ENCODE measurements around the gene GNB1.

Gene GNB1

DNA sequence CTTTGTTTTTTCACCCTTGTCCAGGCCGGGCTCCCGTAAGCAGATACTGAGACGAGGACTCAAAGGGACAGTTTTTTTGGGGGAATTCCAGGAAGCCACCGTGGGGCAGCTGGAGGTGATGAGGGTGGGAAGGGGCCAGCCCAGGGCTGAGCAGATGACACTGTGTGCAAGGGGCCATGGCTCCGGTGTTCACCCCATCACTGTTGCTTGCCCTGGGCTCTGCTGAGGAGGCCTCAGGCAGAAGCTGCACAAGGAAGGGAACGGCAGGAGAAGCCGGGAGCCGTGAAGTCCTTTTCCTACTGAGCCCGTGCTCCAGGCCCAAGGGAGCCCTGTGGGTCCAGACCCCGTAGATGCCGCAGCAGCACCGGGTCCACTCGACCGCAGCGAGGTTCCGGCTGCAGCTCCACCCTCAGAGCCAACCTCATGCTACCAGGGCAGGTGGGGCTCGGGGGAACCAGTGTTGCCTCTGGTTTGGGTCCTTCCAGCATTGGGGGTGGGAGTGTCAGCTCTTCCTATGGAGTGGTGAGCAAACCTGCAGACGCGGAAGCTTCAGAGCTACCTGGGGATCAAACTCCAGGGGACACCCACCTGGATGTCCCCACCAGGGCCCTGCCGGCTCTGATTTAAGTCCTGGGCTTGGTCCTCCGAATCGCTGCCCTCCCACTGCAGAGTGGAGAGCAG is 19.9 kb upstream of the GNB1 start:
- DNase-seq (ENCODE audit: low read depth in 3 of 3), result no peak

DNA sequence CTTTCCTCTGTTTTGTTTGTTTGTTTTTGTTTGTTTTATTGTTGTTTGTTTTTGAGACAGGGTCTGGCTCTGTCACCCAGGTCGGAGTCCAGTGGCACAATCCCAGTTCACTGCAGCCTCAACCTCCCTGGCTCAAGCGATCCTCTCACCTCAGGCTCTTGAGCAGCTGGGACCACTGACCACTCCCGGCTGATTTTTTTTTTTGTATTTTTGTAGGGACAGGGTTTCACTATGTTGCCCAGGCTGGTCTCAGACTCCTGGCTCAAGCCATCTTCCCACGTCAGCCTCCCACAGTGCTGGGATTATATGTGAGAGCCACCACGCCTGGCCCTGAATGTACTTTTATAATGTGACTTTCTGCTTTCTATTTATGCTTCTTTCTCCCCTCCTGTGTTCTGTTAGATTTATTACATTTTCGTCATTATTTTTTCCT is 19.2 kb upstream of the GNB1 start:
- no peak for DNase-seq (ENCODE audit: low read depth in 3 of 3)

DNA sequence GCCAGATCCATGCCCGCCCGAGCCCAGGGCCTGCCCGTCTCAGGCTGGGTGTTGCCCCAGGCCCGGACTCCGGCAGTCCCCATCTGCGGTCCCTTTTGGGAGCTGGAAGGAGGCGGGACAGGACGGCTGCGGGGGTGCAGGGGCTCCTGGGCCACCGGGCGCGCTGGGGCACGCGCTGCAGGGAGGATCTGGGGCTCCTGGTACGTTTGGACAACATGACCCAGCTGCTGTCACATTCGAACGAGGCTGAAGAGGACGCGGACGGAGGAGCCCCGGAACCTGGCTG is 17.6 kb upstream of the GNB1 start:
- no peak for DNase-seq (ENCODE audit: low read depth in 3 of 3)

DNA sequence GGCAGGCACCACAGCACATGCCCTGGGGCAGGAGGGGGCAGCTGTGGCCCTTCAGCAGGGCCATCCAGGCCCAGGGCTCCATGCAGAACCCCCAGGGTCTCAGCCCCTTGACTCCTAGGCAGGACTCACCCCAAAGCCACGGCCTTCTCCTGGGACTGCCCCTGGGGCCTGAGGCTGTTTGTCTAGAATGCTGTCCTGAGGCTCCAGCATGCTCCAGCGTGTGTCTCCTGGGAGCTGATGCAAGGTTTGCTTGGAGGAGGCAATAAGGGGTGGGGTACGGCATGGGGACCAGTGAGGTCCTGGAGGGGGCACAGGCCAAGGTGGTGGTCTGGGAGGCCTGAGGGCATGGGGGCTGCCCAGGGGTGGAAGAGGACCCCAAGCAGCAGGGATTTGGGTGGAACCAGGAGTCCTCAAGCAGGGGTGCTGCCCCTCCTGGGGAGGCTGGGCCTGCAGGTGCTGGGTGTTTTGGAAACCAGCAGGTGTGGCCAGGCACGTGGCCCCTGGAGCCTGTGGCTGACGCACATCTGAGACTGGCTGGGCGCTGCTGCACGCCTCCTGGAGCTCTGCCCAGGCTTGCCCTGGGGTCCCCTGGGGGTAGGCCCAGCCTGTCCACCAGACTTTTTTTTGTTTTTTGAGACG is 16.3 kb upstream of the GNB1 start:
- no peak for DNase-seq (ENCODE audit: low read depth in 3 of 3)

DNA sequence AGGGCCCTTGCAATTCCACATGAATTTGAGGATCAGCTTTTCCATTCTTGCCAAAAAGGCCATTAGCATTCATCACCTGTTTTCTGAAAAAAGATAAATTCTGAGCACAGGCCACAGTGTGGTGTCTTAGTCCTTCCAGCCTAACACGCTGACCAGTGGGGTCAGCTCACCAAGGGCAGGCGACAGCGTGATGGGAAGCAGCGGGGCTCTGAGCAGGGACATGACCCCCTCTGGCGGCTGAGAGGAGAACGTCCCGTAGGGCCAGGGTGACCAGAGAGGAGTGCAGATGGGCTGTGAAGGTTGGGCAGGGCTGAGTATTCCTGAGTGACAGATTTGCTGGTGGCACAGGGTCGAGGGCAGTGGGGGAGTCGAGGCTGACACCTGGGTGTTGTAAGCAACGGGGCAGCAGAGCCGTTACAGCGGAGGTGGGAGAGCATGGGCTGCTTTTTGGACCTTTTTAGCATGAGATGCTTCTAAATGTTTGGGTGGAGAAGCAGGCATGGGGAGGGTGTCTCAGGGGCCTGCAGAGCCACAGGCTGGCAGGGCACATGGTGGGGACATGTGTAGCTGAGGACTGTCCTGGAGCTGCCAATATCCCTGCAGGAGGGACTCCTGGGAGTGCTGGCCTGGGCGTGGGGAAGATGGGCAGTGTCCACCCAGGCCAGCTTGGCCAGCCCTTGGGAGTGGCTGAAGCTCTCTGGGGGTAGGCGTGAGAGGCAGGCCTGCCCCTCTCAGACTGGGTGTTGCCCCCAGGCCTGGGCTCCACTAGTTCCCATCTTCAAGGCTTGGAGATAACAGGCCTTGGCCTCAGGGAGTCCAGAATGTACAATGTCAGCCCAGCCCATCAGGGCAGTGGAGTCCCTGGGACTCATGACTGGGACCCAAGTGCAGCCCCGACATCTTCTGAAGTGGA is 15.6 kb upstream of the GNB1 start:
- peak in 2 of 3 experiments; percentile 33 to 52 for DNase-seq (ENCODE audit: low read depth in 3 of 3)

DNA sequence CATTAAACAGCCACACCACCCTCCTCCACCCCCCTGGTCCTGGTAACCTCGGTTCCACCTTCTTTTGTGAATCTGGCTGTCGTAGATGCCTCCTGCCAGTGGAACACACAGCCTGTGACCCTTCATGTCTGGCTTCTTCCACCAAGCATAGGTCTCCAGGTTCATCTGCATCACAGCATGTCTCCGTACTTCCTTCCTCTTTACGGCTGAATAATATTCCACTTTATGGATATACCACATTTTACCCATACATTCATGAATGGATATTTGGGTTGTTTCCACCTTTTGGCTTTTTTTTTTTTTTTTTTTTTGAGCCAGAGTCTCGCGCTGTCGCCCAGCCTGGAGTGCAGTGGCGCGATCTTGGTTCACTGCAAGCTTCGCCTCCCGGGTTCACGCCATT is 12.3 kb upstream of the GNB1 start:
- DNase-seq (ENCODE audit: low read depth in 3 of 3), result no peak

DNA sequence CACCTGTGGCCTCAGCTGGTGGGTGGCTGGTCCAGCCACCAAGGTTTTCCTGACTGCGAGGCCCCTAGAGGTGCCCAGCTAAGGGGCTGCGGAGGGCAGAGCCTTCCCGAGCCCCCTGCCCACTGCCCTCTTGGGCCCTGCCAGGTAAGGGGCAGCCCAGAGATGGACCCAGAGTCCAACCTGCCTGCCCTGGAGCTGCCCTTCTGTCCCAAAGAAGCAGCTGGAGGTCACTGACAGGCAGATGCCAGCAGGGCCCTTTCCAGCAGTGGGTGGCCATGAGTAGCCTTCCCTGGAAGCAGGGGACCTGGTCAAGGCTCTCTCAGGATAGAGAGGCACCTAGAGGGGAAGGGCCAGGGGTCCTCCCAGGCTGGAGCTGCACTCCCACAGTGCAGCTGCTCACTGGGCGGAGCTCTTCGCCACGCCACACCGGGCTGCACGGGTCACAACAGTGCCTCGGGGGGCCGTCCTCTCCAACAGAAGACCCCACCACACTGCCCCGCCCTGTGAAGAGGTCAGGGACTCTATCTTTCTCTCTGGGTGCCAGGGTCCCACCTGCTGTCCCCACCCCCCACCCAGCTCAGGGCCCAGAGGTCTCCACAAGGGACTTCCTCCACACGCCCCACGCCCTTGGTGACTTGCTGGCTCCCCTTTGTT is 10.9 kb upstream of the GNB1 start:
- DNase-seq (ENCODE audit: low read depth in 3 of 3), result no peak

DNA sequence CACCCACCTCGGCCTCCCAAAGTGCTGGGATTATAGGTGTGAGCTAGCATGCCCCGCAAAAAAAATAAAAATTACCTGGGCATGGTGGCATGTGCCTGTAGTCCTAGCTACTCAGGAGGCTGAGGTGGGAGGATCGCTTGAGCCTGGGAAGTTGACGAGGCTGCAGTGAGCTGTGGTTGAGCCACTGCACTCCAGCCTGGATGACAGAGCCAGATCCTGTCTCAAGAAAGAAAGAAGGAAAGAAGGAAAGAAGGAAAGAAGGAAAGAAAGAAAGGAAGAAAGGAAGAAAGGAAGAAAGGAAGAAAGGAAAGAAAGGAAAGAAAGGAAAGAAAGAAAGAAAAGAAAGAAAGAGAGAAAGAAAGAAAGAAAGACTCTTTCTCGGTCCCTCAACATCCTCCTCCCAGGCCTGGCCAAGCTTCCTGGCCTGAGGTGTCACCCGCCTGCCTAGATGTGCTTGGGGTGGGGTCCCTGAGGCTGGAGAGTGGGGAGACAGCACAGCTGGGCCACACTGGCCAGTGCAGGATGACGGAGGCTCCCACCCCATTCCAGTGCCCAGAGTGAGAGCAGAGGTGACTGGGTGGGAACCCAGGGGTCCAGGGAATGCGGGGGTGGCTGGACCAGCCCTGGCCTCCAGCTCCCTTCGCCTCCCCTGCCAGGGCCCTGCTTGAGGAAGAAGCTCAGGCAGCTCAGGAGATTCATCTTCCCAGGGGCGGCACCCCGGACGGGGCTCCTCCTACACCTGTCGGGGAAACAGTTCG is 10.2 kb upstream of the GNB1 start:
- no peak for DNase-seq (ENCODE audit: low read depth in 3 of 3)

DNA sequence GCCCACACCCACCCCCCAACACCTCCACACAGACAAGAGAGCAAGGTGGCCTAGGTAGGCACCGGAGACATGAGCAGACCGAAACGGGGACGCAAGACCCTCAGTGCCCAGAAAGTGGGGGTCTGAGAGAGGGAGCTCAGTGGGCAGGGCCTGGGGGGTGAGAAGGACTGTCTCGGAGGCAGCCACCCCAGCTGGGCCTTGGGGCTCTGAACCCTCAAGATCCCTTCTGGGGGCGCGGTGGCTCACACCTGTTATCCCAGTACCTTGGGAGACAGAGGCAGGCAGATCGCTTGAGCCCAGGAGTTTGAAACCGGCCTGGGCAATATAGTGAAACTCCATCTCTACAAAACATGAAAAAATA is 9.1 kb upstream of the GNB1 start:
- DNase-seq (ENCODE audit: low read depth in 3 of 3), result no peak

DNA sequence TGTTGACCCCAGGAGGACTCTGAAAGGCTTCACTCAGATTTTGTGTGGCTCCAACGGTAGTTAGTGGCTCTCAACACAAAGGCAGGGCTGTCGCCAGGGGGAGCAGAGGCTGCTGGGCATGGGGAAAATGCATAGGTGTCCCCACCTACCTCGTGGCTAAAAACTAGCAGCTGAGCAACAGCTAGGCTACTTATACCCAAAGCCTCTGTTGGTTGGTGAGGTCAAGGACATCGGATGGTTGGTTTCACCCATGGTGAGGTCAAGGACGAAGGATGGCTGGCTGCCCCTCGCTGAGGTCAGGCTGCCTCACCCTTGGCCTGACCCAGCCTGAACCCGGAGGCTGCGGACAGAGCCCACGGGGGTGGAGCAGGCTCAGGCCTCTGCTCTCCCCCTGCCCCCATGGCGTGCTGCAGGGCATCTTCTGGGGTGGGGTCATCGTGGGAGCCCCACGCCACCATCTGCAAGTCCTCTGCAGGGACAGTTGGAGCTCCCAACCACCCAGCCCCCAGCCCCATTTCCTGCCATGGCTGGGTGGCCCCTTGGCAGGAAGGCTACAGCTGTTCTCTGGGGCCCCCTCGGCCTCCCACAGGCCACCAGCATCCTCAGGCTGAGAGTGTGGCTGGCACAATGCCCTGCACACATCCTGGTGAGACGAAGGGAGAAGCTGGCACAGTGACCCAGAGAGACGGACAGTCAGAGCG is 8.5 kb upstream of the GNB1 start:
- DNase-seq (ENCODE audit: low read depth in 3 of 3), result no peak

DNA sequence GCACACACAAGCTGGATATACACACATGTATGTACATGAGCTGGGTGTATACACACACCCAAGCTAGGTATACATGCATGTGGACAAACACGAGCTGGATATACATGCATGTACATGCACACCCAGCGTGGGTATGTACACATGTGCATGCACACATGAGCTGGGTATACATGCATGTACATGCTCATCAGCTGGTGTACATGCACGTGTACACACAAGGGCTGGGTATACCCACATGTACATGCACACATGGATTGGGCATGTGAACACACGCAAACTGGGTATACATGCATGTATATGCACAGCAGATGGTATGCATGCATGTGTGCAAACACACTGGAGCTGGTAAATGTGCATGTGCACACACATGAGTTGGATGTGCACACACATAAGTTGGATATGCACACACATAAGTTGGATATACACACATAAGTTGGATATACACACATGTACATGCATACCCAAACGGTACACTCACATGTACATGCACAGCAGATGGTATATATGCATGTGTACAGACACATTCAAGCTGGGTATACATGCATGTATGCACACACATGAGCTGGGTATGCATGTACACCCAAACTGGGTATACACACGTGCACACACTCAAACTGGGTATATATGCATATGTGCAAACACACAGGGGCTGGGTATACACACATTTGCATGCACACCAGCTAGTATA is 7.5 kb upstream of the GNB1 start:
- no peak for DNase-seq (ENCODE audit: low read depth in 3 of 3)

DNA sequence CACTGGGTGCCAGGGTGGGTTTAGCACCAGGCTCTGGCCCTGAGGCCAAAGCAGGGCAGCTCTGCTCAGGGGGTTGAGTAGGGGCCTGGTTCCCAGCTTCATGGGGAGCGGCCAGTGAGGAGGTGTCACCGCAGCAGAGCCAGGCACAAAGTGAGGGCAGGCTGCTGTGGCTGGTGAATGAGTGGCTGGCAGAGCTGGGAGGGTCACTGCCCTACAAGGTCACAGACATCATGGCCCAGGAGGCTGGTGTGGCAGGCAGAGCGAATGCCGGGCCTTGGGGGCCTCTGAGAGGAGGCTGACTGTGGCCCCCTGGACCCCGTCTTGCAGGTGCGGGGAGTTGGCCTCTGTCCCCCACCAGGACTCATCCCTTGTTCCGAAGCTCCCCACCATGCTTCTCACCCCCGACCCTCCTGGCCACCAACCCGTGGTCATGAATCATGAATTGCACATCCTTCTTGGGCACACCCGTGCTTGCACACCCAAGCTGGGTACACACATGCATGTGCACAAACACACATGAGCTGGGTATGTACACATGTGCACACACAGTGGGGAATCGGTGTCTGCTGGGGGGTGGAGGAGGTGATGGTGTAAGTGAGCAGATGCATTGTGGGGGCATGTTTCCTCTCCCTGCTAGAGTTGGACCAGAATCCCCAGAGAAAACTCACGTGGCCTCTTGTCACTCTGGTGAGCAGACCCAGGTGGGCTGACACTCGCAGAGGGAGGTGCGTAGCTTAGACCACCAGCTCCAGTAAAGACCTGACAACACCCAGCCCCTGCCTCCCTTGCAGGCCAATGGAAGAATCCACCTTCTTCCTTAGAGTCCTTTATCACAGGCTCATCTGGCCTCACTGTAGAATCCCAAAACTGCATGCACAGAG is 4.8 kb upstream of the GNB1 start:
- no peak for DNase-seq (ENCODE audit: low read depth in 3 of 3)

DNA sequence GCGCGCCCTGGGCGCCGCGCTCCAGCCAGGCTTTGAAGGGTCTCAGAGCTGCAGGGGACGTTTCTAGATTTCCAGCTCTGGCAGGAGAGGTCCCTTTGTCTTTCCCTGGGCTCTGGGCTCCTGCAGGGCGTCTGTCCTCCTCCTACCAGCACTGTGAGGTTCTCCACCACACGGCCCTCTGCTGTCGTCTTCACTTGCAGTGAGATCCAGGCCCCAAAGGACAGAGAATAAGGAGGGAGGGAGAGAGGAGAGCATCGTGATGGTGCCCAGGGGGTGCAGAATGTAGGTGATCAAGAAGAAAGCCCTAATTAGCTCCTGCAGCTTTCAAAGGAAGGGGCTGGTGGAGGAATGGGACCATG is 4.2 kb upstream of the GNB1 start:
- DNase-seq (ENCODE audit: low read depth in 3 of 3), result no peak

DNA sequence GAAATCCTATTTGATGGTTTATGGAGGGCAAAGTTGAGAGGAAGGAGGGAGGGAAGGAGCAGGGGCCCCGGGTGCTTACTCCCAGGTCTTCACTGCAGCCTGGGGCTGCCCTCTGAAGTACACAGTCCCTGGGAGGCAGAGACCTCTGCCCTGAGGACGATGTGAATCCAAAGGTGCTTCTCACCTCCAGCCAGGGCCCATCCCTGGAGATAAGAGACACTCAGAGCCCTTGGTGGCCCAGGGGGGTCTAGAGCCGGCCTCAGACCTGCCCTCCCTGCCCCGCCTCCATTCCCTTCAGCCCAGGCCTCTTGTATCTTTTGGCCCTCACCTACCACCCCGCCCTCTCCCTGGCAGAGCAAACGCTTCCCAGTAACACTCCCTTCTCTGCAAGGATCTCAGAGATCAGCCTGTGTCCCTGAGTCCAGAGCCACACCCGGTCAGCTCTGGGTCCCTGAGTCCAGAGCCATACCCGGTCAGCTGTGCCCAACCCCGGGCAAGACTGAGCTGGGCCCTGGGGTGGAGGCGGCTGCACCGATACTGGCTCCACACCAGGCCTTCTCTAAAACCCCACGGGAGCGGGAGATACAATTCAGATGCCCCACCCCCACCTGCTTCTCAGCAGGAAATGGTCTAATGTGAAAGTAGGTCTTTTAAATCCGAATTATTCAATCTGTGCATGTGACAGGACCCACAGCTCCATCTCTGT is 3.6 kb upstream of the GNB1 start:
- DNase-seq (ENCODE audit: low read depth in 3 of 3), result no peak

DNA sequence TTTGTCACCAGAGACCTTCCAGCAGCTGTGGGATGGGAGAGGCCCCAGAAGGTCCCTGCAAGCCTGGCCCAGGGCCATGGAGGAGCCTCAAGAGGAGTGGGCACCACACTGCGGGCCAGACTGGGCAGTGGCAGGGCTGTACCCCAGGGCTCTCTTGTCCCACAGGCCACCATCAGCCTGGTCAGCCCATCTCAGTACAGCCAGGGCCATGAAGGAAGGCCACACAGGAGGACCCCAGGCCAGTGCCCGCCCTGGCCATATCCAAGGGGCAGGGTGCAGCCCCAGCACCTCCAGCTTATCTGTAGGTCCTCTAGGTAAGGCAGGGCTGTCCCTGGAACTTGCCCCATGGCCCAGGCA is 3.1 kb upstream of the GNB1 start:
- DNase-seq (ENCODE audit: low read depth in 3 of 3), result no peak

DNA sequence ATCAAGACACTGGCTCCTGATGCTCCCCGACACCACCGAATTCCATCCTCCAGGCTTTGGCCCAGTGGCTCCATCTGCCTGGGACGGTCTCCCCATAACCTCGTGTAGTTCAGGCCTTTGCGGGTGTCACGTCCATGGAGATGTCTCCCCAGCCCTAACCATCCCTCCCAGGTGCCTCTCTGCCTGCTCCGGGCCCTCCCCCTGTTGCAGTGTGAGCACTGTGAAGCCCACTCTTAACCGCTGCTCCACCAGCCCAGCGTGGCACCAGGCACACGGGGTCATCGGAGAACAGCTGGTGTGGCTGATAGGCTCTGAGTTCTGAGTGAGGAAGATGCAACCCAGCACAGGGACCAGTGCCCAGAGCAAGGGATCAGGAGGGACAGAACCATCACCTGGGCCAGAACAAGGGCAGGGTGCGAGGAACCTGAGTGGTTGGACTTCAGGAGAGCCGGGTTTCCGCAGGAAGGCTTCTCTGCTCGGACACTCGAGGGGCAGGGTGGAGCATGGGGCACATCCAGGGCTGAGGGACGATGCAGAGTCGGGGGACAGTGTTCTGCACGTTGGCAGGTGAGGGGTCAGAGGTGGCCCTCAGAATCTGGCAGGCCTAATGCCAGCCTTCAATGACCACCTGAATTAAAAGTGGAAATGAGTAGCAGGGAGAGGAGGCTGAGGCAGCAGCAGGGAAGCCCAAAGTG is 2.6 kb upstream of the GNB1 start:
- DNase-seq (ENCODE audit: low read depth in 3 of 3), result no peak

DNA sequence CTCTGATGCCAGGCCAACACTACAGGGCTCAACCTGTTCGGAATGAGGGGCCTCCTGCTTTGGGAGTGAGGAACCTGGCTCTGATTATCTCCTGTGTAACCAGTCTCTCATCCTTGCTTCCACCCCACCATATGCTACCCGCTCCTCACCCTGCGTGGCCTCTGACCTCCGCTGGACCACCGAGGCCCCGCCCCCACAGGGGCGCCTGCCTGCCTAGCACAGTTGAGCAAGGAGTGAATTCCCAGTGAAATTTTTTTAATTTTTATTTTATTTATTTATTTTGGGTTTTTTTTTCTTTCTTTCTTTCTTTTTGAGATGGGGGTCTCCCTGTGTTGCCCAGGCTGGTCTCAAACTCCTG is 1.9 kb upstream of the GNB1 start:
- DNase-seq (ENCODE audit: low read depth in 3 of 3), result no peak

DNA sequence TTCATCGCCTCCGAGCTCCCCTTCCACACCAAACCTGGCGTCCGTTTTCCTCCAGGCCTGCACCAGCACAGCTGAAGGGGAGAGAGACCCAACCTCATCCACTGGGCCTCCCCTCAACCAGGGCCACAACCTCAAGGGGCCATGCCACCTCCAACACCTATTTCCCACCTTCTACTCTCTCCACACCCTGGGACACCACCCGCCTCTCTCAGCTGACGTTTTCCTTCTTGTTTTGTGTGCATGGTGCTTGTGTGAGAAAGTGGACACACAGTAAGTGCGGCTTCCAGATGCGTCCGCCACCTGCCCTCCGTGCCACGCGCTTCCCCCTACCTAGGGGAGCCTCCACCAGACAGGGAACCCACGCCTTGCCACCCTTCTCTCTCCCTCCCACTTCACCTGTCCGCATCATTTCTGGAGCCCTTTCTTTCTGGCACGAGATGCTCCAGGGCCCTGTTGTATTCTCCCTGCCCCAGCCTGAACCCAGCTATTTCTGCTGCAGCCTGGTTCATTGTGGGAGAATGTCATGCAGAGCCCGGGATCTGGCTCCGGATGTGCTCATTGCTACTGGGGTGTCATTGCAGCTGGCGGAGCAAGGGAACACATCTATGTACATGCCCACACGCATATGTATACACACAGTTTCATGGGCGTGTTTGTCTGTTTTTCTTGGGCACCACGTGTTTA is 1.3 kb upstream of the GNB1 start:
- no peak for DNase-seq (ENCODE audit: low read depth in 3 of 3)
